Activated CD4-positive, alpha-beta memory T cell treated with anti-CD3 and anti-CD28 coated beads for 36 hours (primary cell): Measurements from ENCODE around the gene UNC13B. TPM values are rescaled to one million over a fixed set of nuclear protein-coding genes. Genes with fewer than 3 reads are reported as not detected.

Experiments used
- CTCF ChIA-PET: fragments of 350-600 bp; sonication (Branson Sonifier 250); formaldehyde crosslinking; loops from one replicate; lab custom pipeline; 2021; ENCODE audit warnings: antibody characterized with exemption, inconsistent platforms; lab: Charles Lee
- POLR2A ChIA-PET: fragments of 350-600 bp; sonication (Branson Sonifier 250); formaldehyde crosslinking; loops from one replicate; lab custom pipeline; 2021; ENCODE audit warnings: antibody characterized with exemption; lab: Charles Lee
- DNase-seq: peaks from one replicate; pipeline ENCODE4 v3.0.0-alpha.2; 2020
- H3K27ac Mint-ChIP-seq: one replicate; pipeline ENCODE4 v1.8.0; 2021; ENCODE audit warnings: mixed read lengths
- H3K27me3 Mint-ChIP-seq: one replicate; pipeline ENCODE4 v1.8.0; 2021; ENCODE audit warnings: mixed read lengths
- H3K36me3 Mint-ChIP-seq: one replicate; pipeline ENCODE4 v1.8.0; 2021; ENCODE audit warnings: mixed read lengths
- H3K4me1 Mint-ChIP-seq: one replicate; pipeline ENCODE4 v1.8.0; 2021; ENCODE audit warnings: low read depth, mixed read lengths
- H3K4me3 Mint-ChIP-seq: one replicate; pipeline ENCODE4 v1.8.0; 2021; ENCODE audit warnings: mild to moderate bottlenecking, mixed read lengths
- H3K9me3 Mint-ChIP-seq: one replicate; pipeline ENCODE4 v1.8.0; 2021; ENCODE audit warnings: mixed read lengths
- intact Hi-C: fragments of 100-400 bp; cut with micrococcal nuclease; formaldehyde crosslinking; loops from one replicate; pipeline ENCODE4 v1.15.1; 2023
- total RNA-seq, 2 experiments: library from RNA; stranded (reverse); gene quantifications; one replicate each; pipeline ENCODE4 v1.2.3, GENCODE V29; 2021

The UNC13B gene
- 1 to 10 TPM; 3.6 to 4.6 TPM for total RNA-seq

DNA sequence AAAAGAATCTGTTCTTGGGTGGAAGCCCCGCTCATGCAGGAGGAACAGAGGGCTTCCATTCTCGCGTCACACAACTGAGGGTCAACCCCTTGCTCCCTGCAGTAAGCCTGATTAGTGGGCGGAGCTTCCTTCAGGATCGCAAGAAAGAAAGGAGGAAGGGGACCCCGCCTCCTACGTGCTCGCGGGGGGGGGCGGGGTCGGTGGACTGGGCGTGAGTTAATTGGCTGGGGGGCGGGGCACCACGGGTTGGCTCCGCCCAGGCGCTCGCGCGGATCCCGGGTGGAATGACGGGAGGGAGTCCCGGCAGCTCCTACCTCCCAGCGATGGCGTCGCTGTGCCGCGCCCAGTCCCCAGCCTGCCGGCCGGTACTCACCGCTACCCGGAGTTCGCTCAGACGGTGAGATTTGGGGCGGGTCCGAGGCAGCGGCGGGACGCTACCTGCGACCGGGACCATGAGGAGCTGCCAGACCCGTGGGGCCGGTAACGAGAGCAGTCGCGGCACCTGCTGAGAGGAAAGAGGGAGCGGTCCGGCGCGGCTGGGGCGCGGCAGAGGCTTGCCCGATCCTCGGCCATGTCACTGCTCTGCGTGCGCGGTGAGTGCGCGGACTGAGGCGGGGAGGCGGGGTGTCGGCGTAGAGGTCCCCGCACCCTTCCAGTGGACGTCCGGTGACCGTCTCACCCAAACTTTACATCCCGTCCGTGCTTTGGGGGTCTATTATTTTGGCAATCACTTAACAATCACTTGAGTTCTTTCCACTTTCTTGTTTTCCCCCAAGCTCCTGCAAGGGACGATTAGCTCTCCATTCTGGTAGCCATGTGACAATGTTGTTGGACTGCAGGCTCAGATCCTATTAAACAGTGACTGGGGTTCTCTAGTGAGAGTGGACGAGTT, at the start of gene UNC13B:
Gene UNC13B, plus strand, starts transcription at position 297 of the 892 bp plus-strand sequence. Its CDS starts 275 bp downstream, at position 572.
- Mint-ChIP-seq H3K27ac (no peak within 1 kb of the TSS), H3K27me3 (no peaks in the 10 kb centered on the region), H3K36me3 (no peaks in the 10 kb centered on the region), H3K4me3 (peak within 1 kb of the TSS; percentile 82), H3K9me3 (no peaks in the 10 kb centered on the region), H3K4me1 (peaks cover 23% of the 10 kb centered on the region)
- POLR2A ChIA-PET = interaction anchor here (0.6 kb wide), 1 partner anchor 10 kb away, joined by 3 read pairs; no protein-coding TSS in a partner anchor
- CTCF ChIA-PET = interaction anchor here (0.6 to 2.5 kb wide), 6 partner anchors 38 to 945 kb away, joined by 3 to 8 read pairs (median 4); no protein-coding TSS in a partner anchor
- intact Hi-C loops = loop anchor here (1.0 kb wide), 1 partner anchor 46 kb away; no protein-coding TSS in a partner anchor
- DNase-seq = peak; percentile 85

- CTCF ChIA-PET = interaction anchor here (0.9 to 3.7 kb wide), 4 partner anchors 9 to 447 kb away, joined by 3 to 26 read pairs (median 4); partner anchors contain the start of genes PIGO and STOML2
- Mint-ChIP-seq H3K4me1 (peaks cover 47% of the 10 kb centered on the region), H3K4me3 (peak overlapping the region; percentile 75), H3K27ac (peak overlapping the region; percentile 81), H3K36me3 (no peaks in the 10 kb centered on the region), H3K9me3 (no peaks in the 10 kb centered on the region), H3K27me3 (no peaks in the 10 kb centered on the region)
- POLR2A ChIA-PET = interaction anchor here (1.1 to 6.6 kb wide), 4 partner anchors 9 to 41 kb away, joined by 5 to 37 read pairs (median 10); partner anchors contain the start of genes FANCG, STOML2 and VCP
- intact Hi-C loops = loop anchor here (5.0 kb wide), 4 partner anchors 445 to 705 kb away; partner anchors contain the start of genes CREB3, HINT2 and TLN1
- peak; percentile 47 for DNase-seq
Observed at GRCh38 chr9:35112257-35113020, 49.4 kb upstream of the UNC13B start.

- Mint-ChIP-seq H3K9me3 (no peaks in the 10 kb centered on the region), H3K4me1 (peaks cover 47% of the 10 kb centered on the region), H3K27me3 (no peaks in the 10 kb centered on the region), H3K27ac (peak overlapping the region; percentile 91), H3K36me3 (no peaks in the 10 kb centered on the region), H3K4me3 (peak overlapping the region; percentile 81)
- ChIA-PET CTCF (interaction anchor here (0.6 to 3.1 kb wide), 8 partner anchors 18 to 440 kb away, joined by 3 to 12 read pairs (median 4); partner anchors contain the start of gene PIGO), POLR2A (interaction anchor here (0.5 to 6.6 kb wide), 6 partner anchors 11 to 1711 kb away, joined by 3 to 37 read pairs (median 3); partner anchors contain the start of genes PIGO, STOML2 and VCP)
- peak; percentile 88 for DNase-seq
- intact Hi-C loops = loop anchor here (5.0 kb wide), 4 partner anchors 447 to 703 kb away; partner anchors contain the start of genes CREB3, HINT2 and TLN1
Observed at GRCh38 chr9:35114113-35114839, 47.5 kb upstream of the UNC13B start.

DNA sequence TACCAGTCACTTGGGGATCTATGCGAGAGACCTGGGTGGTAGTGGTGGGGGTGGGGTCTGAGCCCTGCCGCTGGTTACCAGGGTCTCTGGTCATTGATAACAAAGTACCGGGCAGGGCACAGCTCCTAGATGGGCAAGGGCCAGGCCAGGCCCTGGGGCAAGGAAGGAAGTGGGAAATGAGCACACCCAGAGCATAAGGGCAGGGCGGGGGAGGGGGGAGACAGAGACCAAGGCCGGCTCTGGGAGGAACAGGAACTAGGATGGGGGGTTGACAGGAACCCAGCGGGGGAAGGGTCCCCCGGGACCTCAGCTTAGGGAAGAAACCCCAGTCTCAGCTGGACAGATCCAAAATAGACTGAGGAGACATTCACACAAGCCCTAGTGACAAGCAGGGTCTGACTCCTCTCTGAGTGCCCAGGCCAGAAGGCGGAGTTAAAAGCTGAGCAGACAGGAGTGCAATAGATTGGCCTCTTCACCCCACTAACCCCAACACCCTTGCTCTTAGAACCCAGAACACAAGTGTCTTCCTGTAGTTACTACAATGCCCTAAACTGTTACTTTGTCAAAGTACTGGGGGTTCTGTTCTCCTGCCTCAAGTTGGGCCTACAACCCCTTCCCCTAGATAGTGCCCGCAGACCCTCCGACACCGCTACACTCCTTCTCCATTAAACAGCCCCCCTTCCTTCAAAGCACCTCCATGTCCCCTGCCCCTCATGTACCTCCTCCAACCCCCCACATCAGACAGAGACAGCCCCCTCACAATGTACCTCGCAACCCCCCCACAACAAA, 46.8 kb upstream of the UNC13B start:
- H3K4me1 Mint-ChIP-seq = peaks cover 45% of the 10 kb centered on the region

DNA sequence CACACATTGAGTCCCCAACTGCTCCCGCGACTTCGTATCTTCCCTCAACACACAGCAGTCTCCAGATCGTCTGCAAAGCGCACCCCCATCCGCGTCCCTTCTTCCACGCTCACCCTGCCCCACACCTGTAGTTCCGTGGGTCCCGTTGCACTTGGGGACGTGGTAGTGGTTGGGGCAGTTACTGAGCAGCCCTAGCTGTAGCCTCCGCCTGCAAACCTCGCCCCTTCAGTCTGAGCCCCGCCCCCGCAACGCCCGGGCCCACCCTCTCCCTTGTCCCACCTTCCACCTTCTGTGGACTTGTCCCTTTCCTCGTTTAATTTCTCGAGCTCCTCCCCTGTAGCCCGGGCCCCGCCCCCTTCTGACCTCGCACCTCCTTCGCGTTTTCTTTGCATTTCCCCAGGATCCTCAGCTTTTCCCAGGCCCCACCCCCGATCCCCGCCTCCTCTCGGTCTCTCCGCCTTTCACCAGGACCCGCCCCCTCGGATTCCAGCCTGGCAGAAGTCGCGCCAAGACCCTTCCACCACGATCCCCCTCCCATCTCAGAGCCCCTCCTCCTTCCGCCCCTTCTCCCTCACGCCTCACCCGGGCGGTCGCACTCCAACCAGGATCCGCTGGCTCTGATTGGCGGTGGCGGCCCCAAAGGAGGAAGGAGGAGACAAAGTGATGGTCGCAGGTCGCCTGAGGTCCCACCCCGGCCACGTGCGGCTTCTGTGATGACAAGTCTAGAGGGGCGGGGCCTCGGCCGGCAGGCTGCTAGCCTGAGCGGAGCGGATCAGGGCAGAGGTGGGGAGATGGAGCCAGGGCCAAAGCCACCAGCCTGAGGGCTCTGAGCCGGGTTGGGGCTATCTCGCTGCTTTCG, 45.9 kb upstream of the UNC13B start, which contains the start of gene ATOSB:
Gene ATOSB, minus strand, starts transcription at position 183 of the 859 bp plus-strand sequence. CDS start 7,588 bp downstream, outside the sequence.
- H3K9me3 Mint-ChIP-seq = no peaks in the 10 kb centered on the region
- POLR2A ChIA-PET = interaction anchor here (0.6 to 6.6 kb wide), 3 partner anchors 19 to 44 kb away, joined by 3 to 37 read pairs (median 4); partner anchors contain the start of genes PIGO and VCP
- H3K4me3 Mint-ChIP-seq = peak within 1 kb of the TSS; percentile 81
- peaks cover 40% of the 10 kb centered on the region for H3K4me1 Mint-ChIP-seq
- CTCF ChIA-PET = interaction anchor here (0.6 to 4.9 kb wide), 14 partner anchors 8 to 766 kb away, joined by 3 to 60 read pairs (median 4); partner anchors contain the start of genes PIGO, STOML2 and UNC13B
- H3K36me3 Mint-ChIP-seq = no peaks in the 10 kb centered on the region
- H3K27me3 Mint-ChIP-seq = no peaks in the 10 kb centered on the region
- peak within 1 kb of the TSS; percentile 91 for H3K27ac Mint-ChIP-seq
- intact Hi-C loops = loop anchor here (1.0 to 5.0 kb wide), 12 partner anchors 13 to 658 kb away; partner anchors contain the start of genes DNAI1, DNAJB5, FAM219A and PIGO
- DNase-seq = peak; percentile 96

More for the DNA sequence above, 46.8 kb upstream of the UNC13B start:
- intact Hi-C loops = loop anchor here (1.0 to 5.0 kb wide), 9 partner anchors 12 to 702 kb away; partner anchors contain the start of genes CREB3, HINT2, STOML2 and TLN1
- Mint-ChIP-seq H3K27ac (peak overlapping the region; percentile 91), H3K9me3 (no peaks in the 10 kb centered on the region), H3K36me3 (no peaks in the 10 kb centered on the region), H3K27me3 (no peaks in the 10 kb centered on the region), H3K4me3 (peak overlapping the region; percentile 81)
- ChIA-PET CTCF (interaction anchor here (0.6 to 4.9 kb wide), 13 partner anchors 9 to 767 kb away, joined by 3 to 60 read pairs (median 4); partner anchors contain the start of genes PIGO and STOML2), POLR2A (interaction anchor here (1.0 to 6.6 kb wide), 4 partner anchors 11 to 43 kb away, joined by 3 to 37 read pairs (median 10); partner anchors contain the start of genes PIGO, STOML2 and VCP)
- peak; percentile 64 for DNase-seq

- CTCF ChIA-PET = interaction anchor here (0.7 to 4.9 kb wide), 22 partner anchors 11 to 1865 kb away, joined by 3 to 60 read pairs (median 4); partner anchors contain the start of genes STOML2 and UNC13B
- POLR2A ChIA-PET = interaction anchor here (0.8 to 1.1 kb wide), 2 partner anchors 15 to 20 kb away, joined by 3 to 4 read pairs; partner anchors contain the start of gene PIGO
- no peaks in the 10 kb centered on the region for H3K9me3 Mint-ChIP-seq
- peak overlapping the region; percentile 81 for H3K4me3 Mint-ChIP-seq
- H3K4me1 Mint-ChIP-seq = peaks cover 38% of the 10 kb centered on the region
- DNase-seq = no peak
- intact Hi-C loops = loop anchor here (1.0 to 5.0 kb wide), 9 partner anchors 20 to 658 kb away; partner anchors contain the start of genes DNAI1, DNAJB5, FAM219A and PIGO
- H3K27ac Mint-ChIP-seq = peak overlapping the region; percentile 91
- no peaks in the 10 kb centered on the region for H3K36me3 Mint-ChIP-seq
- no peaks in the 10 kb centered on the region for H3K27me3 Mint-ChIP-seq
Observed at GRCh38 chr9:35116539-35116897, 45.3 kb upstream of the UNC13B start.

DNA sequence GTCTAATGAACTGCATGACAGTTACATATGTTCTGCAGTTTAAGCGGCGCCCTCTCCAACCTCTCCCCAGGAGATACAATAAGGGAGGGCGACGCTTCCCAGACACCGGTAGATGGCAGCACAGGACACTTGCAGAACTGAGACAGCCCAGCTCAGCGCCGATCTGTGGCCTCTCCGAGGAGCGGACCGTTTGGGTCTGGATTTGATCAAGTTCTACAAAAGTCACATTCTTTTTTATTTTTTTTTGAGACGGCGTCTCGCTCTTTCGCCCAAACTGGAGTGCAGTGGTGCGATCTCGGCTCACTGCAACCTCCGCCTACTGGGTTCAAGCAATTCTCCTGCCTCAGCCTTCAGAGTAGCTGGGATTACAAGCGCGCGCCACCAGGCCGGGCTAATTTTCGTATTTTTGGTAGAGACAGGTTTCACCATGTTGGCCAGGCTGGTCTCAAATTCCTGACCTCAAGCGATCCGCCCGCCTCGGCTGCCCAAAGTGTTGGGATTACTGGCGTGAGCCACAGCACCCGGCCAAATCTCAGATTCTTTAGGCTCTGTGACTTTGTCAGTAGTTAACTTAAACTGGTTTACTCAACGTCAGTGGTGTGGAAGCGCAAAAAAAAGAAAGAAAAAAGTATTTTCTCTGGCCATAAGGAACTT, 44.8 kb upstream of the UNC13B start:
- intact Hi-C loops = loop anchor here (1.0 to 5.0 kb wide), 9 partner anchors 21 to 659 kb away; partner anchors contain the start of genes DNAI1, DNAJB5, FAM219A and PIGO
- Mint-ChIP-seq H3K27ac (peak overlapping the region; percentile 91), H3K27me3 (no peaks in the 10 kb centered on the region), H3K9me3 (no peaks in the 10 kb centered on the region), H3K4me3 (peak overlapping the region; percentile 81), H3K36me3 (no peaks in the 10 kb centered on the region), H3K4me1 (peaks cover 33% of the 10 kb centered on the region)
- ChIA-PET POLR2A (interaction anchor here (0.8 kb wide), 1 partner anchor 15 kb away, joined by 3 read pairs; no protein-coding TSS in a partner anchor), CTCF (interaction anchor here (0.7 to 4.9 kb wide), 24 partner anchors 11 to 1865 kb away, joined by 3 to 60 read pairs (median 4); partner anchors contain the start of genes STOML2 and UNC13B)
- peak; percentile 91 for DNase-seq

GRCh38 chr9:35134920-35135319, 26.9 kb upstream of the UNC13B start:
- no peaks in the 10 kb centered on the region for H3K4me1 Mint-ChIP-seq
- no peaks in the 10 kb centered on the region for H3K27me3 Mint-ChIP-seq
- intact Hi-C loops = no loop called here
- no peak overlapping the region for H3K27ac Mint-ChIP-seq
- no peak overlapping the region for H3K4me3 Mint-ChIP-seq
- H3K36me3 Mint-ChIP-seq = no peaks in the 10 kb centered on the region
- POLR2A ChIA-PET = no interaction called here
- H3K9me3 Mint-ChIP-seq = peaks cover 7% of the 10 kb centered on the region
- no peak for DNase-seq
- CTCF ChIA-PET = no interaction called here
